Tibial nerve (tissue), 4 donors: ENCODE measurements around the gene FAM120C. TPM values are rescaled to one million over a fixed set of nuclear protein-coding genes. Genes with fewer than 3 reads are reported as not detected.

Experiments used
- DNase-seq, 2 donors: peaks; one replicate each; pipeline ENCODE4 v3.0.0-alpha.2; 2019; ENCODE audit warnings: low spot score in 2 of 2
- H3K27ac ChIP-seq, 4 donors: fragments of 200-600 bp; sonication (generic) in 3 of 4; one replicate each; pipeline ENCODE4 v1.5.1; 2017 to 2019; ENCODE audit warnings: mild to moderate bottlenecking in 1 of 4
- H3K27me3 ChIP-seq, 2 donors: fragments of 200-600 bp; sonication (generic) in 1 of 2; one replicate each; pipeline versions ENCODE4 v1.5.1 to v1.6.0; 2017 to 2019
- H3K36me3 ChIP-seq, 3 donors: fragments of 200-600 bp; sonication (generic); one replicate each; pipeline ENCODE4 v1.5.1; 2018 to 2019
- H3K4me1 ChIP-seq, 4 donors: fragments of 200-600 bp; sonication (generic) in 3 of 4; one replicate each; pipeline ENCODE4 v1.5.1; 2017 to 2019
- H3K4me3 ChIP-seq, 4 donors: fragments of 200-600 bp; sonication (generic) in 3 of 4; one replicate each; pipeline ENCODE4 v1.5.1; 2017 to 2019; ENCODE audit warnings: mild to moderate bottlenecking in 1 of 4, moderate library complexity in 1 of 4
- H3K9me3 ChIP-seq, 4 donors: fragments of 200-600 bp; sonication (generic) in 3 of 4; one replicate each; pipeline ENCODE4 v1.5.1; 2017 to 2019
- EP300 ChIP-seq, 2 donors: sonication (generic); formaldehyde crosslinking; IDR thresholded peaks; one replicate each; pipeline ENCODE4 v1.6.1; 2017; ENCODE audit warnings: antibody characterized with exemption in 2 of 2, mild to moderate bottlenecking in 1 of 2
- POLR2A ChIP-seq, 2 donors: fragments of 450-650 bp; IDR thresholded peaks; one replicate each; pipeline ENCODE4 v1.6.1; 2017; ENCODE audit warnings: antibody characterized with exemption in 2 of 2, mild to moderate bottlenecking in 2 of 2, moderate library complexity in 2 of 2
- WGBS, 2 donors: methylation state at CpG; one replicate each; pipeline ENCODE4 v1.1.5; 2018; 5-methylcytosine and 5-hydroxymethylcytosine counted together
- total RNA-seq, 4 donors: library from RNA; depleted of rRNA; stranded (reverse); fragments of >200 nt; gene quantifications; one replicate each; pipeline ENCODE4 v1.1.0, GENCODE V29; 2016
- TF ChIP-seq, protein P1 (sequence below), 5 experiments: fragments of 200-600 bp in 3 of 5; fragments of 450-650 bp in 2 of 5; sonication (generic) in 3 of 5; IDR thresholded peaks; one replicate each; pipeline ENCODE4 v1.5.1; 2016 to 2019; ENCODE audit warnings: antibody characterized with exemption in 5 of 5, mild to moderate bottlenecking in 3 of 5, moderate library complexity in 2 of 5

FAM120C gene
- total RNA-seq, result 10 to 100 TPM; 12.3 to 21.6 (median 17.4) TPM

DNA sequence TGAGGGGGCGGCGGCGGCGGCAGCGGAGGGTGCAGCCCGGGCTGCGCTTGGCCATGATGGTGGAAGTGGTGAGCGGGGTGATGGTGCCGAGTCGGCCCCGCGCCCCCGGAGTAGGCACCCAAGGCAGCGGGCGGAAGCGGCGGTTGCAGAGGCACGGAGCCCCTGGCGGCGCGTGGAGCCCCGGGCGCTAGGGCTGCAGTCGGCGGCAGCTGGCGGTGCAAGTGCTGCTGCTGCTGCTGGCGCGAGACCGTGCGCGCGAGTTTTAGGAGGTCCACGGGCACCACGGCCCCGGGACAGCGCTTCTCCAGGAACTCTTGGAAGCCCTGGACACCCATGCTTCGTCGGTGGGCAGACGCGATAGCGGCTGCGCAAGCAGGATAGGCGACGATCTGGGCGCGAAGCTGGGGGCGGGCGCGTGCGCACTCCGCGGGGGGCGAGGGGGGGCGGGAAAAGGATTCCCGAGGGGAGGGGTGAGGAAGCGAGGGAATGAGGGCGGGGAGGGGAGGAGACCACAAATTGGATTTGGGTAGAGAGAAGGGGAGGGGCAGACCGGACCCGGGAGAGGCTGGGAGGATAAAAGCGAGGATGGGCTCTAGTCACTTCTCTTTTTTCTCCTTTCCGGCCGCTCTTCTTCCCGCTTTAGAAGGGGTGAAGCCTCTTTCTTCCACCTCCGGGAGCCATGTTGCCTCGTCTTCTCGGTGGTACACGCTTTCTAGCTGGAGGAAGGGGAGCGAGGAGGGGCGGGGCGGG, at the start of gene FAM120C:
TSS of gene FAM120C (minus strand) at position 391 of the 750 bp plus-strand sequence. CDS start at position 335, 56 bp downstream.
- TF ChIP-seq EP300 (IDR thresholded peaks at IDR 0.05), result peak in 1 of 2 donors; percentile 54
- TF ChIP-seq, protein P1, sequence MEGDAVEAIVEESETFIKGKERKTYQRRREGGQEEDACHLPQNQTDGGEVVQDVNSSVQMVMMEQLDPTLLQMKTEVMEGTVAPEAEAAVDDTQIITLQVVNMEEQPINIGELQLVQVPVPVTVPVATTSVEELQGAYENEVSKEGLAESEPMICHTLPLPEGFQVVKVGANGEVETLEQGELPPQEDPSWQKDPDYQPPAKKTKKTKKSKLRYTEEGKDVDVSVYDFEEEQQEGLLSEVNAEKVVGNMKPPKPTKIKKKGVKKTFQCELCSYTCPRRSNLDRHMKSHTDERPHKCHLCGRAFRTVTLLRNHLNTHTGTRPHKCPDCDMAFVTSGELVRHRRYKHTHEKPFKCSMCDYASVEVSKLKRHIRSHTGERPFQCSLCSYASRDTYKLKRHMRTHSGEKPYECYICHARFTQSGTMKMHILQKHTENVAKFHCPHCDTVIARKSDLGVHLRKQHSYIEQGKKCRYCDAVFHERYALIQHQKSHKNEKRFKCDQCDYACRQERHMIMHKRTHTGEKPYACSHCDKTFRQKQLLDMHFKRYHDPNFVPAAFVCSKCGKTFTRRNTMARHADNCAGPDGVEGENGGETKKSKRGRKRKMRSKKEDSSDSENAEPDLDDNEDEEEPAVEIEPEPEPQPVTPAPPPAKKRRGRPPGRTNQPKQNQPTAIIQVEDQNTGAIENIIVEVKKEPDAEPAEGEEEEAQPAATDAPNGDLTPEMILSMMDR (IDR thresholded peaks at IDR 0.05), result no peak
- no peak for TF ChIP-seq POLR2A (IDR thresholded peaks at IDR 0.05)
- peak within 1 kb of the TSS; percentile 78 to 92 (median 88) for H3K27ac ChIP-seq
- H3K36me3 ChIP-seq, result no peaks in the 10 kb centered on the region
- H3K27me3 ChIP-seq, result no peaks in the 10 kb centered on the region
- H3K4me3 ChIP-seq, result peak within 1 kb of the TSS; percentile 57 to 90 (median 64)
- DNase-seq, result peak; percentile 24 to 46
- peaks cover 0 to 43% (median 6%) of the 10 kb centered on the region in 4 donors for H3K4me1 ChIP-seq
- no peaks in the 10 kb centered on the region for H3K9me3 ChIP-seq
- 2 to 41% methylated on average over 27 to 50 of the region's 70 CpGs for WGBS, 2 donors

DNA sequence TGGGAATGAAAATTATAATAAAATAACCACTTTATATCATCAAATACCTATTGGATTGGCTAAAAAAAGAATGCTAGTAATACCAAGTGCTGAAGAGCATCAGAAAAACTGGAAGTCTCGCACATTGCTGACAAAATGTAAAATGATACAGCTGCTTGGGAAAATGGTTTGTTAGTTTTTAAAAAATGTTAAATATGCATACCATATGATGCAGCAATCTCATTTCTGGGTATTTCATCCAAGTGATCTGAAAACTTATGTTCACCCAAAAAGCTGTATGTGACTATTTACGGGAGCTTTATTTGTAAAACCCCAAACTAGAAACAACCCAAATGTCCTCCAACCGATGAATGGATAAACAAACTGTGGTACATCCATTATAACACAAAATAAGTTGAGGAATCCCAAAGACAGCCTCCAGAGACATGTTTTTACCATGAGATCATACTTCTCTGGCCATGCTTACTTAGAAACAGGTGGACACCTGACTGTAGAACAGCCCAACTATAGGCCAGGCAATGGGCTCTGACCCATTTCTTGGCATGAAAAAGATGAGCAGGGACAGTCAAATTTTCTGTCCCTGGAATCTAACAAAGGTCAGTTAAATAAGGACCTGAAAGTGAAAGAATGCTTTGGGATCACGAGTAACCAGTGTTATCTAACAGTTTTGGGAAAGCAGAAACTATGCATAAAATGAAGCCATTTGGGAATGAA, 47.5 kb upstream of the FAM120C start:
- WGBS, 2 donors, result 74 to 77% methylated on average over 4 of the region's 4 CpGs
- Histone ChIP-seq H3K9me3 (no peaks in the 10 kb centered on the region), H3K4me1 (no peaks in the 10 kb centered on the region), H3K4me3 (no peak overlapping the region), H3K36me3 (no peaks in the 10 kb centered on the region), H3K27me3 (no peaks in the 10 kb centered on the region), H3K27ac (no peak overlapping the region)
- TF ChIP-seq EP300 (IDR thresholded peaks at IDR 0.05) (no peak), POLR2A (IDR thresholded peaks at IDR 0.05) (no peak)
- TF ChIP-seq, protein P1 (IDR thresholded peaks at IDR 0.05), result no peak
- DNase-seq, result no peak

DNA sequence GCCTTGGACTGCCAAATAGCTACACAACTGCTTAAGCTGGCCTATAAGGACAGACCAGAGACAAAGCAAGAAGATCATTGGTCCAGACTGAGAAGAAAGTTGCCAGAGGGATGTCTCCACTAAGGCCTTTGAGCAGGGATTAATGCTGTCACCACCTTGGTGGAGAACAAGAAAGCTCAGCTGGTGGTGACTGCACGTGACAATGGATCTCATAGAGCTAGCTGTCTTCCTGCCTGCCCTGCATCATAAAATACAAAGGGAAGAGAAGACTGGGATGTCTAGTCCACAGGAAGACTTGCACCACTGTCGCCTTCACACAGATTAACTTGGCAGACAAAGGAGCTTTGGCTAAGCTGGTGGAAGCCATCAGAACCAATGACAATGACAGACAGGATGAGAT, 40.5 kb upstream of the FAM120C start:
- H3K27me3 ChIP-seq, result no peaks in the 10 kb centered on the region
- no peak overlapping the region for H3K4me3 ChIP-seq
- H3K36me3 ChIP-seq, result no peaks in the 10 kb centered on the region
- no peak overlapping the region for H3K27ac ChIP-seq
- no peak for DNase-seq
- H3K9me3 ChIP-seq, result no peaks in the 10 kb centered on the region
- no peaks in the 10 kb centered on the region for H3K4me1 ChIP-seq
- TF ChIP-seq, protein P1 (IDR thresholded peaks at IDR 0.05), result no peak
- TF ChIP-seq POLR2A (IDR thresholded peaks at IDR 0.05), result no peak
- no peak for TF ChIP-seq EP300 (IDR thresholded peaks at IDR 0.05)
- 84% methylated on average over 2 of the region's 2 CpGs; no CpG with 5 or more reads in 1 of the 2 donors for WGBS, 2 donors

DNA sequence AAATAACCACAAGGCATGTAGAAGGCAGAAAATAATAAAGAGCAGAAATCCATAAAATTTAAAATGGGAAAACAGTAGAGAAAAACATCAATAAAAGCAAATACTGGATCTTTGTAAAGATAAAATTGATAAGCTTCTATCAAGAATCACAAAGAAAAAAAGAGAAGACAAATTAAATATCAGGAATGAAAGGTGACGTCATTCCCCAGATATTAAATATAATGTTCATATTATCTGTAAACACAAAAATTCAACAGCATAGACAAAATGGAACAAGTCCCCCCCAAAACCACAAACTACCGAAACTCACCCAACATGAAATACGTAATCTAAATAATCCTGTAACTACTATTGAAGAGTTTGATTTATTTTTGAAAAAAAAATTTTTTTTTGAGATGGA, 30.5 kb upstream of the FAM120C start:
- no peak overlapping the region for H3K27ac ChIP-seq
- DNase-seq, result no peak
- WGBS, 2 donors, result 94 to 96% methylated on average over 3 of the region's 3 CpGs
- H3K4me3 ChIP-seq, result no peak overlapping the region
- TF ChIP-seq EP300 (IDR thresholded peaks at IDR 0.05) (no peak), POLR2A (IDR thresholded peaks at IDR 0.05) (no peak)
- TF ChIP-seq, protein P1 (IDR thresholded peaks at IDR 0.05), result no peak
- no peaks in the 10 kb centered on the region for H3K9me3 ChIP-seq
- H3K4me1 ChIP-seq, result no peaks in the 10 kb centered on the region
- no peaks in the 10 kb centered on the region for H3K27me3 ChIP-seq
- no peaks in the 10 kb centered on the region for H3K36me3 ChIP-seq

- no peaks in the 10 kb centered on the region for H3K36me3 ChIP-seq
- WGBS, 2 donors, result 68 to 83% methylated on average over 2 to 3 of the region's 3 CpGs
These were observed 25.5 kb upstream of the FAM120C start for GRCh38 chrX:54208531-54208930.

More at GRCh38 chrX:54208531-54208930, 25.5 kb upstream of the FAM120C start:
- H3K4me1 ChIP-seq, result no peaks in the 10 kb centered on the region
- H3K27me3 ChIP-seq, result no peaks in the 10 kb centered on the region
- no peaks in the 10 kb centered on the region for H3K9me3 ChIP-seq
- no peak overlapping the region for H3K4me3 ChIP-seq
- H3K27ac ChIP-seq, result no peak overlapping the region
- TF ChIP-seq, protein P1 (IDR thresholded peaks at IDR 0.05), result no peak
- TF ChIP-seq POLR2A (IDR thresholded peaks at IDR 0.05) (no peak), EP300 (IDR thresholded peaks at IDR 0.05) (no peak)
- DNase-seq, result no peak
